ENCODE data around the gene TIAM1.

TIAM1 gene

DNA sequence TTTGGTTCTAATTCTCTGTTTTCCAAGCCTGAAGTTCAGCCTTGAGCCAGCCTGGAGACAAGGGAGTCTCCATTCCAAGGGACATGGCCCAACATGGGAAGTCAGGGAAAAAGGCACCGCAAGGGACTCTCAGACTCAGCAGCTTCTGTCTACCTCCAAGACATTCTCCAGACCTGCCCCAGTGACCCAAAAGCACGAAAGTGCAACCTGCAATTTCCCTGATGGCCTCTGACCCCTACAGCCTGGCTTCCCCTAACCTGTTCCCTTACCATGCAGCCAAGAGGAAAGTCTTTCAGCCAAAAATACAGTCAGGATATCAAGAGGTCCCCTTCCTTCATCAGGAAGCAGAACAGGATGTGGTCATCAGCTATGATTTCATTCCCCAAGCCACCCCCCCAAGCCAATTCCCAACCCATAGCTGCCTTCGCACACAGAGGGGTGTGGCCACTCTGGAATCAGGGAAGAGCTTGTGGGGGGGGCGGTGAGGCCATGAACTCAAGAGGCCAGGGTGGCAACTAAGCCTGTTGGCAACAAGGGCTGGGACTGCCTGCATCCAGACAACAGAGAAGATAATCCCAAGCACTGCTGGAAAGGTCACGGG, 59.2 kb downstream of the TIAM1 start:
- no peak for DNase-seq

DNA sequence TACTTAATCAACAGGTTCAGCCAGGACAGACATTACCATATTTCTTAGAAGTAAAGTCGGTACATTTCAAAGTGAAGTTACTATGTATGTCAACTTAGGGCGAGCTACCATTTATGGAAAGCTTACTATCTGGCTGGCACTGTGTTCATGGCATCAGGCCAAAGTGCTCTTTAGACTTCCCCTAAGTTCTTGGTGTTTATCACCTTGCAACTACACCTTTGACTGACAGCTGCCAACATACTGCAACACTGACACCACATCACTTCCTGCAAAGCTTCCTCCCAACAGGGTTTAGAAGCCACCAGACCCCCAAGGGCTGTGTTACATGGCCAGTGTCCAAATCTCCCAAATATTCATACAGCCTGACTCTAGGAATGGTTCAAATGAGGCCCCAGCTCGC, 61.0 kb downstream of the TIAM1 start:
- DNase-seq: no peak

DNA sequence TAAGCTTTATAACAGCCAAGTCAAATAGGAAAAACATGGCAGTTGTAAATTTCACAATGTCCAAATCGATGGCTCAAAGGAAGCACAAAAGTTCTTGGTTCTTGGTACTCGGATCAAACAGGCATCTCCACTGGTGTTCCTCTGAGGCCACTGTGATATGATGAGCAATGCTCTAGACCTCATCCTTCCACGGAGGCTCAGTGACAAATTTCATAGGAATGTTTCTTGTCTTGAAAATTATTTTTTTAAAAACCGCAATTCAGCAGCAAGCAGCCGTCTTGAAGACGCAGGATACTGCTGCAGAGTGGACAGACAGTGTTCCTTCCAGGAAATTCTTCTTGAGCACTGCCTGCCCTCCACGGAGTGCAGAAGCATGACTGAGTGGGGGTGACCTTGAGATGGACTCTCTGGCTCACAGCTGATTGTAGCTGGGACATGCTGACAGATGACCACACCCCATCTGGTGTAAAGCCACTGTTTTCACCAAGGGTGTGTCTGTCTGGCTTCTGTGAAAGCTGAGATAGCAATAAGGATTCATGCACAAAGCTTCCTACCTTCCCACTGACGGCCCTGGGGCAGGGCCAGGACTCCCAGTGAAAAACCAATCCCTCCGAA, 61.9 kb downstream of the TIAM1 start:
- no peak for DNase-seq

DNA sequence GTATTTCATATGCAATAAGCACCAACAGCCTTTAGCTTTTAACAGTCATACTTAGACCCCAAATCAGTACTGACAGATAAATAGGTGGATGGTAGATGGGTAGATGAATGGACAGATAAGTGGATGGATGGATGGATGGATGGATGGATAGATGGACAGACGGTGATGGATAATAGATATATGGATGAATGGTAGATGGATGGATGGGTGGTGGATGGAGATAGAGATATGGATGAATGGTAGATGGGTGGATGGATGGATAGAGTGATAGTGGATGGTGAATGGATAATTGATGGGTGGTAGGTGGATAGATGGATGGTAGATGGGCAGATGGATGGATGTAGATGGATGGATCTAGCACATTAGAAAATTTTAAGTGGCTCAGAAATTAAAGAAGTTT, 62.5 kb downstream of the TIAM1 start:
- DNase-seq: no peak

DNA sequence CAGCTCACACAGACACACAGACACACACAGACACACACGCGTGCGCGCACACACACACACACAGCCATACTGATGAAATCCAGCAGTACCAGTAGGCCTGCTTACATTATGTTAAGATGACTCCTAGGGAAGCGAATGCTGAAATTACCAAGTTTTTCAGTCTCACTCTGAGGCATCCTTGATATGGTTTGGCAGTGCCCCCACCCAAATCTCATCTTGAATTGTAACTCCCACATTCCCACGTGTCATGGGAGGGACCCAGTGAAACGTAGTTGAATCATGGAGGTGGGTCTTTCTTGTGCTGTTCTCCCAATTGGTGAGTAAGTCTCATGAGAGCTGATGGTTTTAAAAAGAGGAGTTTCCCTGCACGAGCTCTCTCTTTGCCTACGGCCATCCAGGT, 64.1 kb downstream of the TIAM1 start:
- DNase-seq: no peak

DNA sequence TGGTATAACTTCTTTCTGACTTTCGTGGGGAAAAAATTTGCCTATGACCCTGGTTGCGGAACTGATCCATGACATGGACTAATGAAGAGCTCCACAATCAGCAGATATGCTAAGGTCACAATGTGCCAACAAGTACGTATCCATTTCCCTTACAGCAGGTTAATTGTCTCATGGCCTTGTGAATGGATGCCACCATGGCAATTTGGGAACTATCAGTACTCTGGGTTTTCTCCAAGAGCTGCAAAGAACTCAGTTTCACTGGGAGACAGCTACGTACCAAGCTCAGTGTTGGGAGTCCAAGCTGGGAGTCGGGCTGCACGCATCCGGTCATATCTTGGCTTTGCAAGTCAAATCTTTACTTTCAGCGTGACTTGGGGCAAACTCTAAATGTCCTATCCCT, 64.8 kb downstream of the TIAM1 start:
- no peak for DNase-seq

DNA sequence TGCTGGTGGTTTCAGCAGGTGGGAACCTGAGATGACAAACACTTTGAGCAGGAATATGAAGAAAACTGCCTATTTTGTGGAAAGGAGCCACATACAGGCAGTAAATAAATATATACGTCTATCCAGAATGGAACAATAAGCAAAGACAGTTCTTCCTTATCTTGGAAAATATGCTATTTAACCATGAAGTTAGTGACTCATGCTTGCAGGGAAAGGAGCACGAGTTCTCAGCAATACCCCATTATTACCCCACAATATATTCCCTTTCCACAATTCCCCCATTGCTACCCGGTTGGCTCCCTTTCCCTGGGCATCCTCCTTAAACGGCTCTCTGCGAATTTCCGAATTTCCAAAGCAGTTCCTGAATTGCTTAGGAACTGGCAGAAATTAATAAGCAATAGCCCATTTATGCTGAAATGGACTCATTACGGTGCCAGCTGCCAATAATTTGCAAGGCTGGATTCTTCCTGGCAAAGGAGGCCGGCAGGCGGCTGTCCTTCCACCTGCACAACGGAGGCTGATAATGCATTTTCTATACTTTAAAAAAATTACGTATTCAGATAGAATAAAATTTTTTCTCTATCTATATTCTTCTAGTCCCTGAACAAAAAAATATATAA, 65.4 kb downstream of the TIAM1 start:
- no peak for DNase-seq

DNA sequence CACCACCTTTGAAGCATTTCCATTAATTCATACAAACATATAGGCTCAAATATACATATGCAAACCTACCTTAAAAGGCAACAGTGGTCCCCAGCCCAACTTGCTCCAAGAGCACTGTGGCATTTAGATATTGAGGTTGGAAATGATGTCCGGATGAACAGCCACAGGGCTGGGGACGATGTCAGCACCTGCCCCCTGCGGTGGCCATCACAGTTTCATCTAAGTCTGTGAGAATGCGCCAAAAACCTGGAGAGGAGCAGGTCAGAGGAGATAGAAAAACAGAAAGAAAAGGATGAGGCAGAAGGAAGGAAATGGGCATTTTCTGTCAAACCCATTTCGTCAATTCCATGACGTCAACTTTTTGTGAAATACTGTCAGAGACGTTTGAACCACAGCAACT, 67.4 kb downstream of the TIAM1 start:
- DNase-seq: no peak

DNA sequence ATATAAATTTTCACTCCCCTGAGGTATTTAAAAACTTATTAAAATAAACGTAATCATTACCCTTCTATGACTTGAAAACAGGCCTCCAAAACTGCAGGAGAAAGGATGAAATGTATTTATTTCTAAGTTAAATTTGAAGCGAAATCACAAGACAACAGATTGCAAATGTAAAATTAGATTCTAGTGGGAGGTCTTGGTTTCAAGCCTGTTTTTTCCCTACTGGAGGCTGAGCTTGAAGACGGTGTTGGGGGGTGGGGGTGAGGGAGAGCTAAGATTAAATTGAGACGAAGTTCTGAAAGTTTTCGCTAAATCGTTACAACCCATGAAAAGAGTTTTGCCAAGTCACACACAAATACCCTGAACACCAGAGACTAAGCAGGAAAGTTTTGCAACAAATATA, 68.2 kb downstream of the TIAM1 start:
- no peak for DNase-seq

DNA sequence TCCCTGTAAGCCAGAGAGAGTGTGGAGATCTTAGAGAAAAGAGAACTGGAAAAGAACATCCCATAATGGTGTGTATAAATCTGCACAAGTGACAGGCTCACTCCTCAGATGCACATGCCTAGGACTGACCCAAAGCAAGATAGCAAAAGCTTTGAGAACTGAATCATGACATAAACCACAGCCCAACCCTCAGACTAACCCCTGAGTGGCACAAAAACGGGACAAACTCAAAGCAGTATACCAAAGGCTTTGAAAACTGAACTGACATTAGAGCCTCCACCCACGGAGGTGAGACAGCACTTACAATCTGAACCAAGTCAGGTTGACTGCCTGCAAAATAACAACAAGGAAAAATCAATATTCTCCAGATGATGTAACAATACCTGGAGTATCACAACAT, 70.8 kb downstream of the TIAM1 start:
- DNase-seq: no peak

DNA sequence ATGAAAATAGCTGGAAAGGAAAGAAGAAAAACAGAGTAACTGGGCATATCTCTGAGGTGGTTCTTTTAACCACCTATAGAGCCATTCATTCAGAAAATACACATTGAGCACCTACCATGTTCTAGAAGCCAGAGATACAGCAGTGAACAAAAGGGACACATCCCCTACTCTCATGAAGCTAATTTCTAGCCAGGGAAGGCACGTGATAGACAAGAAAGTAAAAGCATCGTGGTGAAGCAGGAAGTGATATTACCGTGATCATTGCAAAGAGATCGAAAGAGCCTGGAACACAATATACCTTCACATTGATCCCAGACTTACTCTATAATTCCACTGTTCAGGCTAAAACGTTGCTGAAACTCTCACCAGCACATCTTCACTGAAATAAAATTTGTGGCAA, 76.0 kb downstream of the TIAM1 start:
- DNase-seq: no peak

DNA sequence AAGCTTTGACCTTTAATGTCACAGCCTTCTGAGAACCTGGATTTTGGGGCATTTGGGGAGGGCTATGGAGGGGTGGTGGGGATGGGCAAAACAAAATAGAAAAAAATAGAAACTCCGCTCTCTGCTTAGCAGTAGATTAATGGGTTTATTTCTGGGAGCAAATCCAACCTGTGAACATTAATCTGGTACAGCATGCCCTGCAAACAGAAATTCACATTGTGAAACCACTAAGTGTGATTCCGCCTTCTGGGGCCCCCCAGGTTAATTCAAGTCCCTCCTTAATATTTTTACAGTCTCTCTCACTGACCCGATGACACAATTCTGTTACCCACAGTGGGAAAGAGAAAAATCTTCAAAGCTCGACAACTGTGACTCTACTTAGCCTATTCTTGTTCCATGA, 76.4 kb downstream of the TIAM1 start:
- DNase-seq: no peak

DNA sequence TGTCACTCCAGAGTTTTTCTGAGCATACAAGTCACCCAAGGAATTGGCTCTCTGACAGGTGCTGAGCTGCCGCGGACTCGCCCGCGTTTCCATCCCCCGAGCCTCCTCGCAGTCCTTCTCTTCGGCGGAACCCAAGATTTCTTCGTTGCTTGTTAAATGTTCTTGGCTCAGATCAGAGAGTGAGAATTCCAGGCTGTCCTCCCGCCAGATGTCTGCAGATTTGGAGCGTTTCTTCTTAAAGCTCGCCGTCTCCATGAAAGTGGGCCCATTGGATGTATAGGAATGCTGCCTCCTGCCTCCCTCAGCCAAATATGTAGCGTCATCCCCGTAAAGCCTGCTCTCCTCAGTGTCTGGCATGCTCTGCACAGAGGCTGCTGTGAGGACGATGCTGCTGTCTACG, 77.8 kb downstream of the TIAM1 start:
- DNase-seq: no peak

DNA sequence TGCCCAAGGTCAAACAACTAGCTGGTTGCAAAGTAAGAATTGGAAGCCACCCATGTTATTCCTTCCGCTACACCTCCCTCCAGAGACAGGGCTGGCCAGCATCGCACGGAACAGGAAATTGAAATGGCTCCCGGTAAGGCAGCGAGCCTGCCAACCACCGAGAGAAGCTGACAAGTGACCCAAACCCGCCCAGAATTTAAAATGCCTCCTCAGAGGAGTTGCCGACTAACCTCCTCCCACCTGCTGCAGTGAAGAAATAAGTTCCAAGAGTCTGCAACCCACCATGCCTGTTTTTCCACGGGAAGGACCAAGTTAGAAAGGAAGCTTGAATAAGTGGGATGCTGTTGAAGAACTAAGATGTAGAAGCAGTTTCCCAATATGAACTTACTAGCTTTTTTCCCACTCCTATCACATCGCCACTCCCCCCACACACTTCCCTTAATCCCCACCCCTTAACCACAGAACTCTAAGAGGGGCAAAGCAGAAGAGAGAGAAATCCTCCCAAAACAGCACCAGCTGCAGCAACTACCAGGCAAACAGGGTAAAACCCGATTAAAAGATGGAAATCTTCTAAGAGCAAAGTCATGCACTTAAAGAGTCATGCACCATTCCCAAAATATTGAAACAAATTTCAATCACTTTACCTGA, 78.6 kb downstream of the TIAM1 start:
- DNase-seq: no peak

DNA sequence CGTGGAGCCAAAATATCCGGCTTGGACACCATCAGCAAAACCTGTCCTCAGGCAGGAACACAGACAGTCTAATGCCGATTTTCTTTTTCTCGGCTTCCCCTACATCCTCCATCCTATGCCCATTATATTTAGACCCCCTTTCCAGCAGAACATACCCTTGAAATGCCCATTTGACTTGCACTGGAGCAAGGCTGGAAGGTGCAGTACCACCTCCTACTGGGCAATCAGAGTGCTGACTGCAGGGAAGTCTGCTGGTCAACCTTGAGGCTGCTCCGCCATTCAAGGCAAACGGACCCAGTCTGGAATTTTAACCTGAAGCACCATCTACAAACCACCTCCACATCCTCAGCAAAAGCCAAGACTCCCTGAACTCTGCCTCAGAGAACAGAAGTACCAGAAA, 79.5 kb downstream of the TIAM1 start:
- no peak for DNase-seq

DNA sequence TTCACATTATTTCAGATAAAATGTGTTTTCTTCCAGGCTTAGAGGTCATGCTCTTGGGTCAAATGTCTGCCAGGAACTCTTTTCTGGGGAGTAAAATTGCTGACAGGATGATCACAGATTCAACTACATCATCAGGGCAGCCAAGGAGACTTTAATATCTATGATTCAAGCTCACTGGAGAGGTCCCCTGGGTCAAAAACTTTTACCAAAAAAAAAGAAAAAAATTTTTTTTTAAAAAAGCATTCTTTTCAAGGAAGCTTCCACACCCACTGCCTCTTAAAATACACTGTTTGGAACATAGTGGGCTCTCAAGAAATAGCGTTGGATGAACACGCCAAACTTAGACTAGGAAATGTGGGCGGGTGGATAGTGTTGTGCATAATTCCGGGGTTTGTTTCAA, 81.3 kb downstream of the TIAM1 start:
- no peak for DNase-seq

DNA sequence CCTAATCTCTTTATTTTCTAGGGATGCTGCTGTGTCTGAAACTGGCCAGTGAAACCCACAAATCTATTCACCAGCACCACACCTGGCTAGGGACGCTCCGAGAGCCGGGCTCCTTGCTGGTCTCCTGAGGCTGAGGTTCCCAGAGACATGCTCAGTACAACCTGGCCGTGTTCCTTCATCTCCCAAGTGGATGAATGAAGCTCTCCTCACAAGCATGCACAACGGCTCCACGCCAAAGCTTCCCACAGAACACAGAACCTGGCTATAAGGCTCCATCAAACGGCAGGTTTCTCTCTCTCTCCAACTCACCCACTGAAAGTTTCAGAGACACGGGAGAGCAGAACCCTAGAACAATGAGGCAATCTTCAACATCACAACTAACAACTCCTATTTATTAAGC, 82.3 kb downstream of the TIAM1 start:
- no peak for DNase-seq

DNA sequence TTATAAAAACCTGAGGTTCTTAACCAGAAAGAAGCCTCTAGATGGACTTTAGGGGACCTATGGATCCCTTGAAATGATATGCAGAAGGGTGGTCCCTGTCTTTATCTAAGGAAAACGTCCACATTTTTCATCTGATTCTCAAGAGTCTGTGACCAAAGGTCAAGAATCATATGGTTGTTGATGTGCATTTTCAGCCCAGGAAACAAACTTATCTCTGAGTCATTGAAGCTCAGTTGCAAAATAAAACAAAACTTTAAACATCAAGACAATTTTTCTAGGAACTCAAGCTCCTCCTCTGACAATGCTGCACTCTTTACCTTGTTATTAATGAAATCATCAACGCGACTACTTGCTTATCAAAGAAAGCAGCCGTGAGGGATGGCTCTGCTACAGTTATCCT, 83.3 kb downstream of the TIAM1 start:
- no peak for DNase-seq

DNA sequence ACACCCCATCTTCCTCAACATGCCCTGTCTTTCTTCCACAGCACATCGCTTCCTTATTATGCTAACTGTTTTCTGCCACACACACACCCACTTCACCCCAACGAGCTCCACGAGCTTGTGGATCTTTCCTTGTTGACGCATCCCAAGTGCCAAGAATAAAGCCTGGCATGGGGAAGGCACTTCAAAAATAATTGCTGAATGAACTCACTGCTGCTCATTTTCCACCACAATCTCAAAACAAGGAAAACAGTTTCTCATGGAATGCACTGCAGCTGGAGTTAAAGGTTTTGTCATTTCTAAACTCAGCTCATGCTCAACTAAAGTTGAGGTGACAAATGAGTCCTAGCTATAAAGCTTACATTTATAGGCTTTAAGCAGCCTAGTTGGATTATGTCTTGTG, 86.0 kb downstream of the TIAM1 start:
- DNase-seq: no peak

DNA sequence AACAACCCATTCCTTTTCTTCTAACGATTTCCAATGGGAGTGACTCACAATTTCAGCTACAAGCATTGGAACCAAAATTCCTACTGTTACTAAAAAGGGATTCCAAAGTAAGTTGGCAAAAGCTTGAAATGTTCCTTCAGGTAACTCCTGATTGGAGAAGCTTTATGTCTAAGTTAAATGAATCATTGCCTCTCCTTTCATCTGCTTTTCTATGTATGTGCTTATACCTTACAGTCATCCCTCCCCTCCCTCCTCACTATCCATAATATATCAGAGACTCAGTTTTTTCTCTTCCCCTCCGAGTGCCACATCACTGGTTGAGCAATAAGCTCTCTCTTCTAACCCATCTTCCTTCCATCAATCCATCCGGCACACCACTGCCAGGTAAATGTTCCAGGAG, 86.8 kb downstream of the TIAM1 start:
- no peak for DNase-seq

DNA sequence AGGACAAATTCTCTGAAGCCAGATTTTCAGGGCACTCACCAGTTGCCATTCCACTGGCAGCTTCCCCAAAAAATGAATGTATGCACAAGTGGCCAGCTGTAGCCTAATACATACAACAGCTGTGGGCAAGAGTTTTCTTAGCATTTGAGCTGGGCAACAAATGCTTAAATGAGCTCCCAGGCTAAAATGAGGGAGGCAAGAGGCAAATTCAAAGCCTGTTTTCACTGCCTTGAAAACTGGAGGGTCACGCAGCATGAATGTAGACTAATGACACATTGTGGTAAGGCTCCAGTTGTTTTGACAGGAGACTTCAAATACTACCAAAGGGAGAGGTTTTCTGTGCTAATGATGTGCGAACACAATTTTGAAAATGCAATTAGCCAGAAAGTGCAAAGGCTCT, 88.2 kb downstream of the TIAM1 start:
- DNase-seq: no peak

DNA sequence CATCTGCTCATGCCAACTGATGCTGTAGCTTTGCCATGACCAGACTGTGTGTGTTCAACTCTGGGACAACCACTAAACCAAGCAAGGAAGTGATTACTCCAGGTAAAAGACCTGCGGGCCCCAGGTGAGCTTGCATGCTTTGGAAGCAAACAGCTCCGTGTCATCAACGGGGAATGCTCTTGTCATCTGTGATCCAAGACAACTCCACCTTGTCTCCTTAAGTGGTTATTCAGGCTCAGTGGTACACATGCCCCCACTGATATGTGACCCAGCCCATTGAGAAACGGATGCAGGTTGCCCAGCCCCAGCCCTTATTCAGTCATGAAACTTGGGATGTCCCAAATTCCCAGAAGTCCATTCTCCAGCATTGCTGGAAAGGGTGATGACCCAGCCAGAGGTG, 89.0 kb downstream of the TIAM1 start:
- no peak for DNase-seq

DNA sequence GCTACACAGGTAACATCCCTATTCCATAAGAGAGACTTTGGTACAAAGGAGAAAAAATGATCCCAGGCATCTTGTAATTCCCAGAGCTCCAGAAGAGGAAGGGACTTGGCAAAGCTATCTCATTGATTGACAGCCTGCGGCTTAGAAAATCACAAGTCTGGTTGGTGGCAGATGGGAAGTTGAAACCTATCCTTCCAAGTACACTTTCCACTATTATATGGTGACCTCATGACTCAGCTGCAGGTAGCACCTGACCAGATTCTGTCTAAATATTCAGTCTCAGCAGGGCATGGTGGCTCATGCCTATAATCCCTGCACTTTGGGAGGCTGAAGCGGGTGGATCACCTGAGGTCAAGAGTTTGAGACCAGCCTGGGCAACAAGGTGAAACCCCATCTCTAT, 89.9 kb downstream of the TIAM1 start:
- DNase-seq: no peak

DNA sequence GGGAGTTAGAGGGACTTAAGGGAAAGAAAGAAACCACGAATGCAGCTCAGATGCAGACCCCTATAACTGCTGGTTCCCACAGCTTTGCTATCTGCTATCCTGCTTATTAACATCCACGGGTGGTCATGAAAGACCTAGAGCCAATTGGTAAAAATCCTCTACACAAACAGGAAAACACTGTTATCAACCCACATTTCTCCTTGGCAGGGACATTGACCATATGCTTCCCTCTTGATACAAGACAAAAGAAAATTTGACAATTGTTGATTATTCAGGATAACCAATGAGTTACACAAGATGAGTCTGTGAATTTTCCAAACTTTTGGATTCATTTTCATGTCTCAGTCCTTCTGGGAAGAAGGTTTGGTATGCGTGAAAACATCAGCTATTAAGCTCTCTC, 90.4 kb downstream of the TIAM1 start:
- DNase-seq: no peak

DNA sequence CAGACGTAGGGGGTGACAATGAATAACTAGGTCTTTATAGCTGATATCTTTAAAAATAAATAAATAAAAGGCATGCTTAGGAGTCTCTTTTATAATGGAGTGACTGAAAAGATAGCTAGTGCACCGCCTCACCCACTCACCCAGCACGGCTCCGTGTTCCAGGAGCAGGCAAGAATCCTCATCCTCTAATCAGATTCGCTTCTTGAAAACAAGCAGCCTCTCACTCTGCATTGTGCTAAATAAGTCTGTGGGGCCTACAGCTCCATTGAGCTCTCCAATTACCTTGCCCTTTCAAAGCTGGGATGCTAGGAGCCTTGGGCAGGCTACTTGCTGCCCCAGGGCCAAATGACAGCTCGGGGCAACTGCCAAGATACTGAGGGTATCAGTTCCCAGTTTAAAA, 91.5 kb downstream of the TIAM1 start:
- no peak for DNase-seq
